HG03575 (cell line): ENCODE measurements around the gene STAG2.

Experiments used
- ATAC-seq: cut with Tn5 transposase; IDR thresholded peaks from one replicate; pipeline ENCODE4 v1.9.1; 2021; ENCODE audit not compliant: unreplicated experiment, insufficient number of reproducible peaks, low FRiP score; ENCODE audit errors: extremely low read depth

STAG2 gene

DNA sequence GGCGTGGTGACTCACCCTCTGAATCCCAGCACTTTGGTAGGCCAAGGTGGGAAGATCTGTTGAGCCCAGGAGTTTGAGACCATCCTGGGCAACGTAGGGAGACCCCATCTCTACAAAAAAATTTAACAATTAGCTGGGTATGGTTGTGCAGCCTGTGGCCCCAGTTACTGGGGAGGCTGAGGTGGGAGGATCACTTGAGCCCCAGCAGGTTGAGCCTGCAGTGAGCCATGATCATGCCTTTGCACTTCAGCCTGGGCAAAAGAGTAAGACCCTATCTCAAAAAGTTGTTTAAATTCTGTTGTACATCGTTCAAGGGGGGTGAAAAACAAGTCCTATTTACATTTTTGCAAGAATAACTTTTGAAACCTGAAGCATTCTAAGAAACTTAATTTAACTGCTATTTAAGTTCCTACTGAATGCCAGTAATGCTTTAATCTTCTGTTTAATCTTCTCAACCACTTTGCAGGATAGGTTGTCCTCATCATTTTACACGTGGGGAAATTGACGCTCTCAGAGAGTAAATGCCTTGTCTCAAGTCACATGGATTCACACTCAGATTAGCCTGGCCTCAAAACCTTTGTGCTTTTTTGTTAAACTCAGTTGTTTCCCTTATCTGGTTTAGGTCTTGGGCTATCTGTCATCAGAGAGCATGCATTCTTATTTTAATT, 7.0 kb downstream of the STAG2 start:
- ATAC-seq: no peak

DNA sequence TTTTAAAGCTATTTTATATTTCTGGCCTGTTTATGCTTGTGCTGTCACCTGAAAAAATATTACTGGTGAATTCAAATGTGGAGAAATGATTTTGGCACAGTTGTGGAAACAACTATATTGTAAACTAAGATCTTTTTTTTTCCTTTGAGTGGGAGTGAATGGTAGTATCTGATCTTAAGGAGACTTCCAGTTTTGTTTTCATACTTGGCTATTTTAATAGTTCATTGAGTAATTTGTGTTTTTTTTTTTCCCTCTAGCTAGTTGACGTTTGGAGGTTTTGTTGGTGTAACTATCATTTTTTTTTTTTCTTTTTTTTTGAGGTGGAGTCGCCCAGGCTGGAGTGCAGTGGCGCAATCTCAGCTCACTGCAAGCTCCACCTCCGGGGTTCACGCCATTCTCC, 10.5 kb downstream of the STAG2 start:
- no peak for ATAC-seq

DNA sequence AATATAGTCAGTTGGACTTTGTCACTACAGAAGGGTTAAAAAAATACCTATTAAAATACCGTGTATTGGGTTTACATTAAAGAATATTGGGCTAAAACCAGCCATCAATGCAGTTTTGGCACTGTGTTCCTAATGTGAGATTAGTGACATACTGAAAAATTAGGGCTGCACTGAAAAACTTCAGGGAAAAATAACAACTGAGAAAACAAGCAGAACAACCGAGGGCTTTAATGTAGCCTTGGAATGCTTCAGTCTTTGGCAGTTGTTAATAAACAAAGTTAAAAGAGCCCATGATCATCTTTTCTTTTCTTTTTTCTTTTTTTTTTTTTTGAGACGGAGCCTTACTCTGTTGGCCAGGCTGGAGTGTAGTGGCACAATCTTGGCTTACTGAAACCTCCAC, 12.4 kb downstream of the STAG2 start:
- ATAC-seq: no peak

DNA sequence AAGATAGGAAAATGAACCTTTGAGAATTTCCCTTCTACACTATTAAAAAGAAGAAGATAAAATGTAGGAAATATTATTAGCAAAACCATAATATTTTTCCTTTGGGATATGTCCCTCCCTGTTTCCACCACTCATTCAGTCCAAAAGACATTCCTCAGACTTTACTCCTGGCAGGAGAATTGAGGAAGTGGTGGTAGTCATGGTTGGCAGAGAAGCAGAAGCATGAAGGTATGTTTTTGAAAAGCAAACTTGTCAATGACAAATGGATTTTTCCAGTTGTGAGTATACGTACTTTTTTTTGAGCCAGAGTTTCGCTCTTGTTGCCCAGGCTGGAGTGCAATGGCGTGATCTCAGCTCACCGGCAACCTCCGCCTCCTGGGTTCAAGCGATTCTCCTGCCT, 13.7 kb downstream of the STAG2 start:
- ATAC-seq: no peak

DNA sequence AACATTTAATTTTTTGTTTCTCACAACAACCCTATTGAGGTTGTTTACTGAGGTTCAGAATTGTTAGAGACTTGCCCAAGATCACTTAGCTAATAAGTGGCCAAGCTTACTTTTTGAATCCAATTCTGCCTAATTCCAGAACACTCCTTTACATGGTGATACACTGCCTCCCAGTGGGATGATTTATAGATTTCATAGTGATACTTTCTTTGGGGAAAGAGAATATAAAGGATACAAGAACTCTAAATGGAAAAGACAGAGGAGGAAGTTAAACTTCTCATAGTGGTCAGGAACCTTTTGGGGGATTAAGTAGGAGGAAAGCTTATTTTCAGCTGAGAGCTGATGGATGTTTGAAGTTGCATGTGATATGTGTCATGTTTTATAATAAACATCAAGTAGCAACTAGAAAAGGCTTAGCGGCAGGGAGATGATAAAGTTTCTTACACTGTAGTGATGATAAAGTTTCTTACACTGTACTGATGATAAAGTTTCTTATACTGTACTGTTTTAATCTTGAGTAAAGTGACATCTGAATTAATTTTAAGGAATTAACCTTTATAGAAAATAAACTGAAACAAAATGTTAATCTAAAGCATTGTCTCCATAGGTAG, 15.3 kb downstream of the STAG2 start:
- no peak for ATAC-seq

DNA sequence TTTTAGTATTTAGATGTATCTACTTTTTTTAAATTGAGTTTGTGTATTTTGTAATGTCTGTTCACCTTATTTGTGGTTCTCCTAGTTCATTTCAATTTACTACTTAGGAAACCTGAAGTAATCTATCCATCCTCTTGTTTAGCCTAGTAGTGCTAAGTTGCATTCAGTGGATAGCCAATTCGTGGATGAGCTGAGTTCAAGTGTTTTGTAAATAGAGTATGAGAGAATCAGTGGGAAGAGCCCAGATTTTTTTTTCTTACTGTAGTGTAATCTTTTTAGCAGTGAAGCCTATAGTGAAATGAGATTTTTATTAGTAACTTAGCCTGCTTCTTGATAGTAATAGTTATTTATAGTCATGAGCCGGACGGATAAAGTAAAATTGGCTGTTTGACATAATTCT, 21.7 kb downstream of the STAG2 start:
- ATAC-seq: no peak

DNA sequence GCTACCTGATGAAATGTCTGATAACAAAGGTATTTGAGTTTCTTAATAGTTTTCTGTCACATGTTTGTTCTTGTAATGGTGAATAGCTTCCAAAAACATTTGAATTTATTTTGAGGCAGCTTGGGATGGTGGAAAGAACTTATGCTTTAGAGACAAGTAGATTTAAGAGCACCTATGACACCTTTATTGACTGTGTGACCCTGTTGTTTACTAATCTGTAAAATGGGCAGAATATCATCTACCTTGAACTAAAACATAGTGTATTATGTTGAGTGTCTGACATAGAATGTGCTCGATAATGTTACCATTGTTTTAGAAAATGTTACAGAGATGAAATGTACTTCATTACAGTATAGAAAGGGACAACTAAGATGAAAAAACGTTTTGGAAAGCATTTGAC, 24.9 kb downstream of the STAG2 start:
- no peak for ATAC-seq

DNA sequence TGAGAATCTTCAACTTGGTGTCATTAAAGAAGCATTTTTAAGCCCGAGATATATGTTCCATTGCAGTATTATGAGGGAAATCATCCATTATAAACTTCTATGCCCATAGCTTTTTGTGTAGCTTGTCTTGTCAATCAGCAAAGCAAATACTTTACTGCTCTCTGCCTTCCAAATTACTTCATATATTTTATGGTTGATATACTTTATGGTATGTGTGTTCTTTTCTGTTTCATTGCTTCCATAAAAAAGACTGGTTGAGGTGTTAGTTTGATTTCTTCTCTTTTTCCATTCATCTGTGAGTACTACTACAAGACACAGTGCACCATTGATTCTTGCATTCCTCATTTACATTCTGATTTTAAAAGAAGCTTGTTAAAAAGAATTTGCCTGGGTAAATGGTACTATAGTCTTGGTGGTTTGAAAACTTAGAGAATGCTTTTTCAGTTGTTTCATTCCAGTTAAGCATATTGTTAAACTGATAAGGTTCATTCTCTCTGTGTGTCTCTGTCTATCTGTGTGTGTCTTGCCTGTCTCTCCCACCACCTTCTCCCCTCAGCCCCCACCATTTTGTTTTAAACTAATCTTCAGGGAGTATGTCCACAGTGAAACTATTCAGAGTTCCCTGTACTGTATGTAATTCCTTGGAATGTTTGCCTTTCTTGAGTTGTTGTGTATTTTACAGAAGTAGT, 27.1 kb downstream of the STAG2 start:
- ATAC-seq: no peak

DNA sequence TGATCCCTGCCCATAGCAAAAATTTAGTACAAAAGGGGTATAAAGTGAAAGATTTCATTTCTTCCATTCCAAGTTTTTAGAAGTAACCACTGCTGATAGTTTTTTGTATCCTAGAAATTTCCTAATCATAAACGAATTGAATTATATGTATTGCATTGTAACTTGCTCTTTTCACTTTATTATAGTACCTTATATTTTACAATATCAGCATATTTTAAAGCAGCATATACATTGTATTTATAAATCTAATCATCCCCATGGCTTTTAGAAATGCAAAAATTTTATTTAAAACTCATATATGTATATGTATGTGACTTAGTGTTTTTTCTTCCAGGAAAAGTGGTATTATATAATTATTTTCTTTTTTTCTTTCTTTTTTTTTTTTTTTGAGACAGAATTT, 27.7 kb downstream of the STAG2 start:
- no peak for ATAC-seq

DNA sequence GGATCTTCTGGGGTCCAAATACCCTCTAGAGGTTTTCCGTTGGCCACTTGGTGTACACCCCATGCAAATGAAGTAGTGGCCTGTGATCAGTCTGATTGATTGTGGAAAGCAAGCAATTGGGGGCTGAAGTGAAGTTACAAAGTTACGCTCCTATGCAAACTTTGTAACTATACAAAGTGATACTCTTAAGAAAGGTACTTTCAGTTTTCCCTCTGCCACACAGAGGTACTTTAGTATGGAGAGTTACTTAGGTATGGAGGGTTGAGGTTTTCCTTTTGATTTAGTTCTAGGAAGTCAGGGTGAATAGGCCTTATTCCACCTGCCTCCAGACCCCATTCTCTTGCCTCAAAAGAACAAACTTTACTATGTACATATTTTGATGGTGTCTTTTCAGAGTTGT, 28.7 kb downstream of the STAG2 start:
- no peak for ATAC-seq

DNA sequence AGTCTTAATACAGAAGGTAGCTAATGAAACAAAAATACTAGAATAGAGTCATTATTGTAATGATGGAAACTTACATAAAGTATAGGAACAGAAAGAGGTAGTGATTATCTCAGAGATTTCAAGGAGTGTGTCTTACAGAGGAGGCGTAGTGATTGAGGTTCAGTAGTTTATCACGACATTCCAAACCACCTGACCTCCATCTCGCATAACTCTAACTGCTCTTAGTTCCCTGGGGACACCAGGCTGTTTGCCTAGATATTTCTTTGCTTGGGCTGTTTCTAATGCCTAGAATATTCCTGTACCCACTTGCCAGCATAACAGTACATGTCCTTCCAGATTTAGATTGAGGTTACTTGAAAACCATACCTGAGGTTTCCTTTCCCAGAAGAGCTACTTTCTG, 29.1 kb downstream of the STAG2 start:
- ATAC-seq: no peak

DNA sequence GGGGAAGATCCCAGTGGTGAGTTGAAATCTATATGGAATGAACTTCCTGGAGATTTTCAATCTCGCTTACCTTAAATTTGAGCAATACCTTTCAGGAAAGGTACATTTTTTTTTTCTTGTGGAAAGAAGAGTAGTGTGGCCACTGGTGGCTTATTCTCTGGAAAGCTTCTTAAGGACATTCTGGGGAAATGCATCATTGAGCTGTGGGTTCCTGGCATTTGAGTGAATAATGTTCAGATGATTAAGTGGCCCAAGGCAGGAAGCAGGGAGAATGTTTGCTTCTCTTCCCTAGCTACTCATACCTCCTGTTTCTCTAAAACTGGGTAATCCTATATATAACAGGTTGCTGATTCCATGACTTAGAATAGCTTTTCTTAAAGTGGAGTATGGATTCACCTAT, 31.8 kb downstream of the STAG2 start:
- no peak for ATAC-seq

DNA sequence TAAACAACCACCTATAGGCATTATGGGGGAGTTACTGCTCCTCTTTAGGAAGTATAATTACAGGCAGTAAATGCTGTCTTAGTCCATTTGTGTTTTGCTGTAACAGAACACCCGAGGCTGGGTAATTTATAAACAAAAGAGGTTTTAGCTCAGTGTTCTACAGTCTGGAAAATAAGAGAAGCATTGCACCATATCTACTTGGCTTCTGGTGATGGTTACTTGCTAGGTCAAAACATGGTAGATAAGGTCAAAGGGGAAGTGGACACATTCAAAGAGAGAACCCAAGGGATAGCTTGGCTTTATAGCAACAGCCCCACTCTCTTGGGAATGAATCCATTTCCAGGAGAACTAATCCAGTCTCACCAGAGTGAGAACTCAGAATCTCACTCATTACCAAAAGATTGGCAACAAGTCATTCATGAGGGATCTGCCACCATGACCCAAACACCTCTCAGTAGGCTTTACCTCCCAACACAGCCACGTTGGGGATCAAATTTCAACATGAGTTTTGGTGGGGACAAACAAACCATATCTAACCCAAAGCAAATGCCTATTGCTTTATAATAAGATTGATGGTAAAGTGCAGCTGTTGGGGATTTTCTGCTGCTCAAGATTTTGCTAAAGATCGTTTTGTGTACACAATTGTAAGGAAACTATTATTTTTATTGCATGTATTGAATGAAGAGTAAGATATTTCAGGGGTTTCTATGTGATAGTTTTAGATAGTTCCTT, 32.6 kb downstream of the STAG2 start:
- no peak for ATAC-seq

DNA sequence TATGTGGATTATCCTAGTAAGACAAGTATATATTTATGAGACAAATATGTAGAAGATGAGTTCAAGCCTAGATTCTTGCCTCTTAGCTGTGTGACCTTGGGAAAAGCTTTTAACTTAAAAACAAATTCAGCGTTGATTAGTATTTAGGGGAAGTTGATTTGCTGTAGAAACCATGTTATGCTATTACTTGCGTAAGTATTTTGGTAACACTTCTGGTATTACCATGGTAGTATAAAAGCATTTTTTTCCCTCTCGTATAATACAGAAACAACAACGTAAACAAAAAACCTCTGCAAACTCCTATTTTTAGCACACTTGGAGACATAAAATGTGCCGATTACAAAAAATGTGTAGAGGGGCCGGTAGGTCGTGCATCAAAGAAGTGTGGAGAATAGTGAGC, 33.2 kb downstream of the STAG2 start:
- ATAC-seq: no peak

DNA sequence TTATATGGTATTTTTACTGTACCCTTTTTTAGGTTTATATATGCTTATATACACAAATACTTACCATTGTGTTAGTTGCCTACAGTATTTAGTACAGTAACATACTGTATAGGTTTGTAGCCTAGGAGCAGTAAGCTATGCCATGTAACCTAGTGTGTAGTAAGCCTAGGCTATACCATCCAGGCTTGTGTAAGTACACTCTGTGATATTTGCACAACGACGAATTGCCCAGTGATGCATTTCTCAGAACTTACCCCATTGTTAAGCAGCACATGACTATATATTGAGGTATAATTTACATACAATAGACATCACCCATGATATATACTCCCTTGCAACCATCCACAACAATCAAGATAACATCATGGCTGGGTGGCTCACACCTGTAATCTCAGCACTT, 40.1 kb downstream of the STAG2 start:
- no peak for ATAC-seq

DNA sequence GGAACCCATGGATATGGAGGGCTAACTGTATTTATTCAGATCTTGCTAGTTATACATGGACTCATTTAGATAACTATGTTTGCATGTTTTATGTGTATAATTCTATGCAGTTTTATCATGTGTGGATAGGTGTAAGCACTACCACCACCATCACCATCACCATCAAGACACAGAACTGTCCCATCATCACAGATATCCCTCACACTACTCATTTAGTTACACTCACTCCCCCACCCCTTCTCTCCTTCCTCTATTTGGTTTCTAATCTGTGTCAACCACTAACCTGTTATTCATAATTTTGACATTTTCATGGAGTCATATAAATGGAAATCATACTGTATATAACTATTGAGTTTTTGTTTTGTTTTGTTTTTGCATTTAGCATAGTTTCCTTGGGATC, 43.7 kb downstream of the STAG2 start:
- no peak for ATAC-seq

DNA sequence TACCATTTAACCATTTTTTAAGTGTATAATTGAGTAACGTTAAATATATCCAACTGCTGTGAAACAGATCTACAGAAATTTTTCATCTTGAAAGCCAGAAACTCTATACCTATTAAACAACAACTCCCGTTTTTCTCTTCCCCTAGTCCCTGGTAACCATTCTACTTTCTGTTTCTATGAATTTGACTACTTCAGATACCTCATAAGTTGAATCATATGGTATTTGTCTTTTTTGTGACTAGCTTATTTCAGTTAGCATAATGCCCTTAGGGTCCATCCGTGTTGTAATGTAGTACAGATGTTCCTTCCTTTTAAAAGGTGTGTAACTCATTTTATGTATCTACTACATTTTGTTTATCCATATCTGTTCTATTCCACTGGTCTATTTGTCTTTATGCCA, 48.7 kb downstream of the STAG2 start:
- peak; percentile 57 for ATAC-seq

DNA sequence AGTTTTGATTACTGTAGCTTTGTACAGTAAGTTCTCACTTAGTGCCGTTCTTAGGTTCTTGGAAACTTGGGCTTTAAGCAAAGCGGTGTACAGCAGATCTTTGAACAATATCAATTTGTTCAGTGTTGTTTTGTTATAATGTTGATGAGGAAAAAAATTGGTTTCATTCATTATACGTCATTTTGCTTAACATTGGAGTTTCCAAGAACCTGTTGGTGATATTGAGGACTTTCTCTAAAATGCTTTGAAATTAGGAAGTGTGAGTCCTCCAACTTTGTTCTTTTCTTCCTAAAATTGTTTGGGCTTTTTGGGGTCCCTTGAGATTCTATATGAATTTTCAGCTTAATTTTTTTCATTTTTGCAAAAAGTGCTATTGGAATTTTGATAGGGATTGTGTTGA, 49.1 kb downstream of the STAG2 start:
- no peak for ATAC-seq

DNA sequence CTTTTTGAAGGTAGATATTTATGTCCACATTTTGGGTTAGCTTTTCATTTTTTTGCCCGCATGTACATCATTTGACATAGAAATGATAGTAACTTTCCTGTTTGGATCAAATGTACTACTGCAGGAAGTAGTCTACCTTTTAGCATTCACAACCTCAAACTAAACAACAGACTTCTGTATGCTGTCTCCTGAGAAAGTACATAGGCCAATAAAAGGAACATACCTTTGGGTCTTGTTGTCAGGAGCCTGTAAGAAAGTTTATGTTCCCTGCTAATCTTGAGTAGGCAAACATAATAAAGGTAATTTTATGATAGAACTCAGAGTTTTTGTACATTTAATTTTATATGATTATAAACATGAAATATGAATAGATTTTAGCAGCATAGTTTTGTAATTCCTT, 54.2 kb downstream of the STAG2 start:
- no peak for ATAC-seq

DNA sequence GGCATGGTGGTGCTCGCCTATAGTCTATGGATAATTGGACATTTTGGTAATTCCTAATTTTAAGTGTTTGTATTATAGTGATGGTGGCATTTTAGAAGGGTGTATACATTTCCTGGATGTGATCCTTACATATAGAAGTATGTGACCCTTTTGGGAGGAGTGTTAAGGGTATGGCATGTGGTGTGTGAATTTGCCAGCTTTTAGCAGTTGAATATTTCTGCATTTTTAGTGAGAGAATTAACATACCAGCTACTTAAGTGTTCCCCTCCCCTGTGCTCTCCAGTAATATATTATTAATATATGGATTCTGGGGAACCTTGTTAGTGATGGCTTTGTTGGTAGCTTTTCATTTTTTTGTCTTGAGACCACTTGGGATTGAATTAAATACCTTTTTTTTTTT, 55.3 kb downstream of the STAG2 start:
- no peak for ATAC-seq
